Esophagus muscularis mucosa (tissue), 4 donors: ENCODE data around the gene ZNF770.

ENCODE experiments used
- EP300 ChIP-seq: sonication (generic); formaldehyde crosslinking; IDR thresholded peaks from one replicate; pipeline ENCODE4 v1.6.1; 2017; ENCODE audit warnings: antibody characterized with exemption
- POLR2A ChIP-seq: fragments of 450-650 bp; IDR thresholded peaks from one replicate; pipeline ENCODE4 v1.6.1; 2017; ENCODE audit warnings: antibody characterized with exemption, moderate library complexity, mild to moderate bottlenecking, low read depth
- POLR2AphosphoS5 ChIP-seq, 2 donors: sonication (generic); formaldehyde crosslinking; IDR thresholded peaks; one replicate each; pipeline ENCODE4 v1.6.1; 2017; ENCODE audit warnings: antibody characterized with exemption in 2 of 2
- TF ChIP-seq, protein P1 (sequence below), 3 experiments: fragments of 200-600 bp in 2 of 3; fragments of 450-650 bp in 1 of 3; sonication (generic) in 2 of 3; IDR thresholded peaks; one replicate each; pipeline ENCODE4 v1.5.1; 2017 to 2019; ENCODE audit warnings: antibody characterized with exemption in 3 of 3, mild to moderate bottlenecking in 2 of 3, moderate library complexity in 1 of 3

GRCh38 chr15:34951993-34952392 is 36.1 kb downstream of the ZNF770 start:
- TF ChIP-seq, protein P1, sequence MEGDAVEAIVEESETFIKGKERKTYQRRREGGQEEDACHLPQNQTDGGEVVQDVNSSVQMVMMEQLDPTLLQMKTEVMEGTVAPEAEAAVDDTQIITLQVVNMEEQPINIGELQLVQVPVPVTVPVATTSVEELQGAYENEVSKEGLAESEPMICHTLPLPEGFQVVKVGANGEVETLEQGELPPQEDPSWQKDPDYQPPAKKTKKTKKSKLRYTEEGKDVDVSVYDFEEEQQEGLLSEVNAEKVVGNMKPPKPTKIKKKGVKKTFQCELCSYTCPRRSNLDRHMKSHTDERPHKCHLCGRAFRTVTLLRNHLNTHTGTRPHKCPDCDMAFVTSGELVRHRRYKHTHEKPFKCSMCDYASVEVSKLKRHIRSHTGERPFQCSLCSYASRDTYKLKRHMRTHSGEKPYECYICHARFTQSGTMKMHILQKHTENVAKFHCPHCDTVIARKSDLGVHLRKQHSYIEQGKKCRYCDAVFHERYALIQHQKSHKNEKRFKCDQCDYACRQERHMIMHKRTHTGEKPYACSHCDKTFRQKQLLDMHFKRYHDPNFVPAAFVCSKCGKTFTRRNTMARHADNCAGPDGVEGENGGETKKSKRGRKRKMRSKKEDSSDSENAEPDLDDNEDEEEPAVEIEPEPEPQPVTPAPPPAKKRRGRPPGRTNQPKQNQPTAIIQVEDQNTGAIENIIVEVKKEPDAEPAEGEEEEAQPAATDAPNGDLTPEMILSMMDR (IDR thresholded peaks at IDR 0.05): no peak
- TF ChIP-seq POLR2AphosphoS5 (IDR thresholded peaks at IDR 0.05): no peak
- no peak for TF ChIP-seq POLR2A
- TF ChIP-seq EP300: no peak
